HG02970 (cell line): Measurements from ENCODE around the gene PLXNB3.

Source experiments
- ATAC-seq: cut with Tn5 transposase; IDR thresholded peaks from one replicate; pipeline ENCODE4 v1.9.1; 2021; ENCODE audit warnings: mild to moderate bottlenecking, moderate library complexity, moderate number of reproducible peaks; ENCODE audit not compliant: unreplicated experiment, low FRiP score

PLXNB3 gene

DNA sequence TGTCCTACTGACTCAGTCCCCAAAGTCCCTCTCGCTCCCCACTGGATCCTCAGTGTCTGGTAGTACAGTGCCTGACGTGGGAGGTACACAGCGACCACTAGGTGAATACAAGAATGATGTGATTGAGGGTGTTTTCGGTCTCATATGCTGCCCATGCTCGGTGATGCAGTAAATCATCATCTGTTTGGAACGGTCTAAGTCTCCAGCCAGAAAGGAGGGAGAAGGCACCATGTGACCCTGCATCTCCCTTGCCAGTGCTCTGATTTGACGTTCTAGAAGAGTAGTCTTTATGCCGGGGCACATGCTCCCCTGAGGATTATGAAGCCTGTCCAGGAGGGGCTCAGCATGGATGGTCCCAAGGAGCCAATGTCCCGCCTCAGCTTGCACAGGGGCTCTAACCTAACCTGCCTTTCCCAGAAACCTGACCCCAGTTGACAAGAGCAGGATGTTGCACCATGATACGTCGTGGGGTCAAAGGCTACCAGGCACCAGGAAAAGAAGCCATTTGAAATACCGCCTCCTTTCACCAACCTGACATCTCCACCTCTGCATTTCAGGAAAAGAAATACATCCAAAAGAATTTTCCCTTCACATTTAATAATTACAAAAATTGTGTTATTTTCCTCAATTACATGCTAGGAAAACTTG is 13.8 kb upstream of the PLXNB3 start:
- ATAC-seq: no peak

DNA sequence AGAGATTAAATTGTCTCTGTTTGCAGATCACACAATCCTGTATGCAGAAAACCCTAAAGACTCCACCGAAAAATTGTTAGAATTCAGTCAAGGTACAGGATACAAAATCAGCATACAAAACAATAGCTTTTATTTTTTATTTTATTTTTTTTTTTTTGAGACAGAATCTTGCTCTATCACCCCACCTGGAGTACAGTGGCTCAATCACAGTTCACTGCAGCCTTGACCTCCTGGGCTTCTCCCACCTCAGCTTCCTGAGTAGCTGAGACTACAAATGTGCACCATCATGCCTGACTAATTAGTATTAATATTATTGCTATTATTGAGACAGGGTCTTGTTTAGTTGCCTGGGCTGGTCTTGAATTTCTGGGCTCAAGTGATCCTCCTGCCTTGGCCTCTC is 8.9 kb upstream of the PLXNB3 start:
- no peak for ATAC-seq

DNA sequence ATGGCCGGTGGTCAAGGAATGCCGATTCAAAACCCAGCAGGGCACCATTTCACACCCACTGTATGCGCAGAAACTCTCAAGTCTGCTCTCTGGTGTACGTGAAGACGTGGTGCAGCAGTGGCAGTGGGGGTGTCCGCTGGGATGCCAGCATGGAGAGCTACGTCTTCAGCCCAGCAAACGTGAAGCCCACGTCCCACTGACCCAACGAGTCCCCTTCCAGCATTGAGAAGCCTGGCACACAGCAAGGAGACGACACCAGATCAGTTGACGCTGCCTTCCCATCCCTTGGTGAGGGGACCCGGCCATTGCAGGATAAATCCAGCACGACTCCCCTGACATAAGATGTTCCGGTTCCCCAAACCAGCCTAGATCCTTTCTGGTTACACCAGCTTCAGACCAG is 2.2 kb upstream of the PLXNB3 start:
- no peak for ATAC-seq

DNA sequence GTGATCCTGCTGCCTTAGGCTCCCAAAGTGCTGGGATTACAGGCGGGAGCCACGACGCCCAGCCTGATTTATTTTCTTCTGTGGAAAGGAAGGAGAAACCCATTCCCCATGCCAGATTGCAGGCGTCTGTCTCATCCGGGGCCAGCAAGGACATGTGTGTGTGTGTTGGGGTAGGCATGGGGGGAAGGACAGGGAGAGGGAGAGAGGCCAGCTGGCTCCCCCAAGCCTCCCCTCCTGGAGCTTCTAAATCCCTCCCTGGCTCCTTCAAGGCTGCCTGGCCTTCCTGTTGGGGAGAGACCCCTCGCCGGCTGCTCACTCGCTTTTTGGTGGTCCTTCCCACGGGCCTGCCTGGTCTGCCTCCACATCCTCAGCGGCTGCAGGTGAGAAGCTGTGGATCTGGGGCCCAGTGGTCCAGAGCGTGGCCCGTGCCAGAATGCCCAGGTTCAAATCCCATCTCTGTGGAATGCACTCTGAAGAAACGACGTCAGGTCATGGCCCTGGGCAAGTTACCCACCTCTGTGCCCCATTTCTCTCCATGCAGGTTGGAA is 1.3 kb upstream of the PLXNB3 start:
- ATAC-seq: no peak

DNA sequence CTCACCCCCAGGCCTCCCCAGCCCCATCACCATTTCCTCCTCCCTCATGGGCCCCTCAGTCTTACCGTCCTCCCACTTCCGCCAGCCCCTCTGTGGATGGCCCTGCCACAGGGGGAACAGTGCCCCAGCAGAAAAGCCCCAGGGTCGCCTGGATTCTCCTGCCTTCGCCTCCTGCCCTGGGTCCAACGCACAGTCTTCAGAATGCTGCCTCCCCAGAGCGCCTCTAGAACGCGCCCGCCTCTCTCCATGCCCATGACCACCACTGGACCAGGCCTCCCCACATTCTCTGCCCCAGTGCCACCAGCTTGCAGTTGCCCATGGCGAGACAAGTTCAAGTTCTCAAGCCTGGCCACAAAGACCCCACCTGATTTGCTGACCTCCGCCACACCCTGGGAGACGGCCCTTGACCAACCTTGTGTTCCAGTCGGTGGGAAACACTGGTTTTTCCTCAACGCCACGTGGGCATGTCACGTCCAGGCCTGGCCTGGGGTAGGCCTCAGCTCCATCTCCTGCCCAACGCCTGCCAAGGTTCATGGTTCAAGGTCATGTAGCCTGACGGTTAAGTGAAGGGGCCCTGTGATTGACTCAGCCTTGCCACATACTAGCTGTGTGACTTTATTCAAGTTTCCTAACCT is 634 bp upstream of the PLXNB3 start:
- ATAC-seq: no peak

DNA sequence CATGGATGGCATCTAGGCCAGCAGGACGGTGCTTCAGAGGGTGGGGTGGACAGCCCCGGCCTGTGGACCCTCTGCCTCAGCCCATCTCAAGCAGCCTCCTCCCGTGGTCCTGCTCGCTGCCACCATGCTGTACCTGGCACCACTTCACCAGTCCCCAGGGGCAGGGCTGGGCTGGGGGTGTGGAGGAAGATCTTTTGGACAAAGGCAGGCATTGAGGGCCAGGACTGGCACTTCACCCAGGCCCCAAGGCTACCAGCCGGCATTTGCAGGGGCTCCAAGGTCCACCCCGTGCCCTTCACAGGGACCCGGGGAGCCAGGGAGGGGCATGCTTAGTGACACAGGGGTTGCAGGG is 713 bp downstream of the PLXNB3 start:
- no peak for ATAC-seq

DNA sequence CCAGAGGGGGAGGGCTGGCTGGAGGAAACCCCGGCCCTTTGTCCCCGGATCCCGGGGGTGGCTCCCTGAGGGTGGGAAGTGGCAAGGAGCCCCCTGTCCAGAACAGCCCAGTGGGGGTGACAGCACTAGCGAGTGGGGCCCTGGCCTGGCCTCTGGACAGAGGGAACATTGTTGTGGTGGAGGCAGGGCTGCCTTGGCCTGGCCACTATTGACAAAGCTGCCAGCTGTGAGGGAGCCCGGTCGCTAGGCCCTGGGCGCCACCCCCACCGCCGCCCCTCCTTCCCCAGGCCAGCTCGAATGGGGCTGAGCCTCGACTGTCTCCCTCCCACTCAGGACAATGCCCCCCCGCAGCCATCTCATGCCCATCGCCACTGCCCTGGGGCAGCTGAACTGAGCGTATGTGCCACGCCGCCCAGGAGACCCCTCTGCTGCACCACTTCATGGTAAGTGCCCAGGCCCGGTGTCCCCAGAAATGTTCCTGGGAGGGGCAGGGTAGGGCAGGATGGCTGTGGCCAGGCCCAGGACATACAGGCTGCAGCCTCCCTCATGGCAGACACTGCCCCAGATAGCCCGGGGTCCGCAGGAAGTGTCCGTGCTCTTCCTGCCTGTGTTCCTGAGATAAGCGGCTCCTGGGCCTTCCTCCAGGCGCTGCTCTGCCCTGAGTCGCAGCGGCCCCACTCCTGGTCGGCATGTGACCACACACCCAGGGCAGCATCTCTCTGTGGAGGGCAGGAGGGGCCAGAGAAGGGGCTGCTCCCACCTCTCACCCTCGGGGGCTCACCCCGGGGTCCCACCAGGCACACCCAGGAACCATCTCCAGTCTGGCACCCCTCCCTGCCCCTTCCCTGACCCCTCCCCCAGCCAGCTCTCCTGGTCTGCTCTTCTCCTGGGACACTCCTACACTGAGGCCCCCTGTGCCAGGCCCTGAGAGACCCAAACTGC is 1.4 kb downstream of the PLXNB3 start:
- no peak for ATAC-seq

DNA sequence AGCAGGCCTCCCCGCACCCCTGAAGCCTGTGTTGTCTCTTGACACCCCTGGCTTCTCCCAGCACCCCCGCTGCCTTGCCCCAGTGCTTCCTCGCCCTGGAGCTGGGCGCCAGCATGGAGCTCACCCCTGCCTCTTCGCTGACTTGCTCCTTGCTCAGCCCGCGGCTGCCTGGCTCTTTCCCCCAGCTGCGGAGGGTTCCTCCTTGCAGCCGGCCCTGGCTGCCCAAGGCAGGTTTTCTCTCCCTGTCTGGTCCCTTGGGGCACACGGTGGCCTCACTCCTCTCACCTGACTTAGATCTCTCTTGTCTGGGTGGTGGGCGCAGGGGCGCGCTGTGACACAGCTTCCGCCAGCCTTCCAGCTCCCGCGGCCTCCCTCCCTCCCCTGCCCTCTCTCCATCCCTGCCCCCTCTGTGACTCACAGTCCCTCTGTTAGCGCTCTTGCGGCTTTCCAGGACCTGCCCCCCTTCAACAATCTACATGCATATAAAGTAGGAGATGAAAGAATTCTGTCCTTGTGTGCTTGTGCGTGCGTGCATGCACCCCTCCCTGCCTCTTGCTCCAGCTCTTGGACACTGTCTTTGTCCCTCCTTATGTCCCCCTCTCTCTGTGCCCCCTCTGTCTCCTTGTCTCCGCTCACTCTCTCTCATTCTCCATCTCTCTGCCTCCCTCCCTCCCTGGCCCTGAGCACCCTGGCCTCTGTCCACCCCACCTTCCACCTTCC is 2.2 kb downstream of the PLXNB3 start:
- no peak for ATAC-seq

DNA sequence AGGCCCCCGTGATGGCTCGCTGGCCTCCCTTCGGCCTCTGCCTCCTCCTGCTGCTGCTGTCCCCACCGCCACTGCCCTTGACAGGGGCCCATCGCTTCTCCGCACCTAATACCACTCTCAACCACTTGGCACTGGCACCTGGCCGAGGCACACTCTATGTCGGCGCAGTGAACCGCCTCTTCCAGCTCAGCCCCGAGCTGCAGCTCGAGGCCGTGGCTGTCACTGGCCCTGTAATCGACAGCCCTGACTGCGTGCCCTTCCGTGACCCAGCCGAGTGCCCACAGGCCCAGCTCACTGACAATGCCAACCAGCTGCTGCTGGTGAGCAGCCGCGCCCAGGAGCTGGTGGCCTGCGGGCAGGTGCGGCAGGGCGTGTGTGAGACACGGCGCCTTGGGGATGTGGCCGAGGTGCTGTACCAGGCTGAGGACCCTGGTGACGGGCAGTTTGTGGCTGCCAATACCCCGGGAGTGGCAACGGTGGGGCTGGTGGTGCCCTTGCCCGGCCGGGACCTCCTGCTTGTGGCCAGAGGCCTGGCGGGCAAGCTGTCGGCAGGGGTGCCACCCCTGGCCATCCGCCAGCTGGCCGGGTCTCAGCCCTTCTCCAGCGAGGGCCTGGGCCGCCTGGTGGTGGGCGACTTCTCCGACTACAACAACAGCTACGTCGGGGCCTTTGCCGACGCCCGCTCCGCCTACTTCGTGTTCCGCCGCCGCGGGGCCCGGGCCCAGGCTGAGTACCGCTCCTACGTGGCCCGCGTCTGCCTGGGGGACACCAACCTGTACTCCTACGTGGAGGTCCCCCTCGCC is 3.0 kb downstream of the PLXNB3 start:
- no peak for ATAC-seq

DNA sequence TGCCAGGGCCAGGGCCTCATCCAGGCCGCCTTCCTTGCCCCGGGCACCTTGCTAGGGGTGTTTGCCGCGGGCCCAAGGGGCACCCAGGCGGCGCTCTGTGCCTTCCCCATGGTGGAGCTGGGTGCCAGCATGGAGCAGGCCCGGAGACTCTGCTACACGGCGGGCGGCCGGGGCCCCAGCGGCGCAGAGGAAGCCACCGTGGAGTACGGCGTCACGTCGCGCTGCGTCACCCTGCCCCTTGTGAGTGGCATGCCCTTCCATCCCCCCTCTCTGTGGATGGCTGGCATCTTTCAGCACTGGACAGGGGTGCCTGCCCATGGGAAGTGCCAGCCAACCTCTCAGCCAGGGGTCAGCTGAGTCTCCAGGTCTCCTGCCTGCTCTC is 3.6 kb downstream of the PLXNB3 start:
- no peak for ATAC-seq

DNA sequence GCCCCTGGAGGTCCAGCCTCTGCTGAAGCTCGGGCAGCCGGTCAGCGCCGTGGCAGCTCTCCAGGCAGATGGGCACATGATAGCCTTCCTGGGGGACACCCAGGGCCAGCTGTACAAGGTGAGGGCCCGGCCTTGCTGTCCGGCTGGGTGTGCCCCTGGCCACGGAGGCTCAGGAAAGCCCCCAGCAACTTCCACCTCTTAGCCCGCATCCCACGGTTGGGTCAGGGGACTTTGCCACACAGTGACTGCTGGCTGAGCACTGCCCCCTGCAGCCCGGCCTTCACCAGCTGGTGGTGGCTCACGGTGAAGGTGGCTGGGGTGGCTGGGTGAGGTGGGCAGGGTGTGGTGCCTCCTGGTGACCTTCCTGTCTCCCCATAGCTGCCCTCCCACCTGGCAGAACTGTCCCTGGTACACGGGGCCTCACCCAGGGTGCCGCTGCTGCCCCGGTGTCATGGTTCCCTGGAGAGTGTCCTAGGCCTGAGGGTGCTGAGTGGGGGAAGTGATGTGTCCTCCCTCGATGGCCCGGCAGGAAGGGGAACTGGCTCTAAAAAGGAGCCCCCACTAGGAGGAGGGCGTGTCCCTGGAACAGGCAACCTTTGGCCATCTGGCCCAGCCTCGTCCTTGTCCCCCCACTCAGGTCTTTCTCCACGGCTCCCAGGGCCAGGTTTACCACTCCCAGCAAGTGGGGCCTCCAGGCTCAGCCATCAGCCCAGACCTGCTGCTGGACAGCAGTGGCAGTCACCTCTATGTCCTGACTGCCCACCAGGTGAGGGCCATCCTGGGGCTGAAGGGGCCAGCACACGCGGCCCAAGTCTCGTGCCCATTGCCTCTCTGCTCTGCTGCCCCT is 4.5 kb downstream of the PLXNB3 start:
- no peak for ATAC-seq

DNA sequence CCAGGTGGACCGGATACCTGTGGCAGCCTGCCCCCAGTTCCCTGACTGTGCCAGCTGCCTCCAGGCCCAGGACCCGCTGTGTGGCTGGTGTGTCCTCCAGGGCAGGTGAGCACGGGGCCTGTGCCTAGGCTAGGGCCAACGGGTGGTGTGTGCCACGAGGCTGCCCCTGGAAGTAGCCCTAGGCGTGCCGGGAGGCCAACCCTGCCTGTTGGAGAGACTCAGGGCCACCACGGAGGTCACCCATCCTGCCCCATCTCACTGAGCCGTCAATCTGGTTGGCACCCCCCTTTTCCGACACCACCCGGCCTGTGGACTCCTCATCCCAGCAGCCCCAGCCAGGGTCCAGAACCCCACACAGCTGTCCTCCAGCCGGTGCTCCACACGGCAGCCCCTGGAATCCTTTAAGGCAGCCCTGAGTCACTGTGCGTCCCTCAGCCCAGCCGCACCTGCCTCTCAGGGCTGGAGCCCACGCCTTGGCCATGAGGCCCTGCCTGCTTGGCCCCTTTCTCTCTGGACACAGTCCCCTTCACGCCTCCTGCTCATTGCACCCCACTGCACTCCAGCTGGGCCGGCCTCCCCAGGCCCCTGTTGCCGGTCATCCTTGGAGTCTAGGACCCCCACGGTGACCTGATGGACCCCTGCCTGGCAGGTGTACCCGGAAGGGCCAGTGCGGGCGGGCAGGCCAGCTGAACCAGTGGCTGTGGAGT is 5.3 kb downstream of the PLXNB3 start:
- ATAC-seq: no peak

DNA sequence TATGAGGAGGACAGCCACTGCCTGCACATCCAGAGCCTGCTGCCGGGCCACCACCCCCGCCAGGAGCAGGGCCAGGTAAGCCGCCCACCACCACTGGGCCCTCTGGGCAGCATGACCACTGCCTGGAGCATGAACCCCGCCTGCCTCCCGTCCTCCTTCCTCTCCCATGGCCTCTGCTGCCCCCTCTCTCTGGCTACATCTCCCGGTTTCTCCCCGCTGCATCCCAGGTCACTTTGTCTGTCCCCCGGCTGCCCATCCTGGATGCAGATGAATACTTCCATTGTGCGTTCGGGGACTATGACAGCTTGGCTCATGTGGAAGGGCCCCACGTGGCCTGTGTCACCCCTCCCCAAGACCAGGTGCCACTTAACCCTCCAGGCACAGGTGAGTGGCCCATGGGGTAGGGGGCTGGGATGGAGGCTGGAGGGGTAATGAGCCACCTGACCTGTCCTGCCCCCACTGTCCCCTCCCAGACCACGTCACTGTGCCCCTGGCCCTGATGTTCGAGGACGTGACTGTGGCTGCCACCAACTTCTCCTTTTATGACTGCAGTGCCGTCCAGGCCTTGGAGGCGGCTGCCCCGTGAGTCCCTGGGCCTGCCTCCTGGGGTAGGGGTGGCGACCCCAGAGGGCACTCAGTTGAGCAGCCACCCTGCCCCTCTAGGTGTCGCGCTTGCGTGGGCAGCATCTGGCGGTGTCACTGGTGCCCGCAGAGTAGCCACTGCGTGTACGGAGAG is 6.0 kb downstream of the PLXNB3 start:
- ATAC-seq: no peak

DNA sequence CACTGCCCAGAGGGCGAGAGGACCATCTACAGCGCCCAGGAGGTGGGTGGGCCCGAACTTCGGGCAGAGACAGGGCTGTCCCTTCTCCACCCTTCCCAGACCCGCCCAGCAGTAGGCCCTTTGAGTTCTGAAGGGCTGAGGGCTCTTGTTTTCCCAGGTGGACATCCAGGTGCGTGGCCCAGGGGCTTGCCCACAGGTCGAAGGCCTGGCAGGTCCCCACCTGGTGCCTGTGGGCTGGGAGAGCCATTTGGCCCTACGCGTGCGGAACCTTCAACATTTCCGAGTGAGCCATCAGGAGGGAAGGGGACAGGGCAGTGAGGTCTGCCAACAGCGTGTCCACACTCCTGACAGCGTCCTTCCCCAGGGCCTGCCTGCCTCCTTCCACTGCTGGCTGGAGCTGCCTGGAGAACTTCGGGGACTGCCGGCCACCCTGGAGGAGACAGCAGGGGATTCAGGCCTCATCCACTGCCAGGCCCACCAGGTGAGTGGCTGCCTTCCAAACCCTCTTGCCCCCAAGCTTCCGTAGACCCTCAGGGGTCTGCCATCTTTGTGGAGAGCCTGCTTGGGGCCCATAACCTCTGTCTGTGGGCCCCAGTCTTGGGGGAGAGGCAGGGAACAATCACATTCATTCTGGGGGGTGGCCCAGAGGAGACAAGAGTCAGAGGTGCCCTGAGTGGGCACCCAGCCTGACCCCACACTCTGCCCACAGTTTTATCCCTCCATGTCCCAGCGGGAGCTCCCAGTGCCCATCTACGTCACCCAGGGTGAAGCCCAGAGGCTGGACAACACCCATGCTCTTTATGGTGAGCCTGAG is 6.8 kb downstream of the PLXNB3 start:
- no peak for ATAC-seq

DNA sequence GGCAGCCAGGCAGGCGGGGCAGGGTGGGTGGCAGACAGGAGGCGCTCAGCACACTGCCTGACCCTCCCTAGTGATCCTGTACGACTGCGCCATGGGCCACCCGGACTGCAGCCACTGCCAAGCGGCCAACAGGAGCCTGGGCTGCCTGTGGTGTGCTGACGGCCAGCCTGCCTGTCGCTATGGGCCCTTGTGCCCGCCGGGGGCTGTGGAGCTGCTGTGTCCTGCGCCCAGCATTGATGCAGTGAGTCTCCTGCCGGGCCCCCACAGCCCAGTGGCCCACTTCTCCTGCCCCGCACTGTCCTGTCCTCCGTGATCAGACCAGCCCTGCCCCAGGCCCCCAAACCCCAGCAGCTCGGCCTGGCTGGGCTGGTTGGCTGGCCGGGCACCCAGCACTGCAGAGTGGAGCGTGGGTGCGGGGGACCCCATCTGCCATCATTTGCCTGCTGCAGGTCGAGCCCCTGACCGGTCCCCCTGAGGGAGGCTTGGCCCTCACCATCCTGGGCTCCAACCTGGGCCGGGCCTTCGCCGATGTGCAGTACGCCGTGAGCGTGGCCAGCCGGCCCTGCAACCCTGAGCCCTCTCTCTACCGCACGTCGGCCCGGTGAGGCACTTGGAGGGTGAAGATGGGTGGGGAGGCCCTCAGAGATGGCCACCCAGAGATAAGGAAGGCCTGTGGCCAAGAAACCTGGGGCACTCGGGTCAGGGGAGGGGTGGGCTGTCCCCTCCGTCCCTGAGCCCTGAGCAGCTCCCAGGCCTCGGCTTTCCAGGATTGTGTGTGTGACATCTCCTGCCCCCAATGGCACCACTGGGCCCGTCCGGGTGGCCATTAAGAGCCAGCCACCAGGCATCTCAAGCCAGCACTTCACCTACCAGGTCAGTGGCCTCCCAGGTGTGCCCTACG is 7.6 kb downstream of the PLXNB3 start:
- ATAC-seq: no peak
